GM19452 (cell line): ENCODE results near the gene MSH5.
"Not testable (repeated sequence)": the region's sequence is repeated elsewhere in the genome, so short reads cannot be mapped to it uniquely, and the experiment has no call there.

Source experiments
- ATAC-seq: cut with Tn5 transposase; IDR thresholded peaks from one replicate; pipeline ENCODE4 v1.9.1; 2021; ENCODE audit not compliant: unreplicated experiment

The MSH5 gene

GRCh38 chr6:31796993-31797385 lies 57.2 kb downstream of the MSH5 start:
- no peak for ATAC-seq

GRCh38 chr6:31797588-31797987 lies 57.8 kb downstream of the MSH5 start:
- ATAC-seq = no peak

- ATAC-seq = no peak
Observed at GRCh38 chr6:31799781-31800180, 60.0 kb downstream of the MSH5 start.

DNA sequence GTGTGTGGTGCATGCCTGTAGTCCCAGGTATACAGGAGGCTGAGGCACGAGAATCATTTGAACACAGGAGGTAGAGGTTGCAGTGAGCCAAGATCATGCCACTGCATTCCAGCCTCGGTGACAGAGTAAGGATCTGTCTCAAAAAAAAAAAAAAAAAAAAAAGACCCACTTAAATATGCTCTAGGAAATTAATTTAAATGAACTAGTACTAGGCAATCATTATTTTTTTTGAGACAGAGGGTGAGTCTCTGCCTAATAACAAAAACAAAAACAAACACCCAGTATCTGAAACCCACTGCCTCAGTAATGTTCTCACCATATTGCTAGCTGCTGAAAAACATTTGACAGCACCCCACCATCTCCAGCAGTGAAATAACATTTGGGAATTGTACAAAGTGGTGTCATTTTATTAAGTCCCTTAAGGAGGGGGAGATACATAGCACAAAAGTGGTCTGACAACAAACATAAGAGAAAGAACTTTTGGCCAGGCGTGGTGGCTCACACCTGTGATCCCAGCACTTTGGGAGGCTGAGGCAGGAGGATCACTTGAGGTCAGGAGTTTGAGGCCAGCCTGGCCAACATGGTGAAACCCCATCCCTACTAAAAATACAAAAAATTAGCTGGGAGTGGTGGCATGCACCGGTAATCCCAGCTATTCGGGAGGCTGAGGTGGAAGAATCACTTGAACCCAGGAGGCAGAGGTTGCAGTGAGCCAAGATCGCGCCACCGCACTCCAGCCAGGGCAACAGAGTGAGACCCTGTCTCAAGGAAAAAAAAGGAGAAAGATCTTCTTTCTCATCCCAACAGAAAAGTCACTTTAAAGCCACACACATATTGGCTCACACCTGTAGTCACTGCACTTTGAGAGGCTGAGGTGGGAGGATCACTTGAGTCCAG lies 61.5 kb downstream of the MSH5 start:
- not testable (repeated sequence) for ATAC-seq

GRCh38 chr6:31805939-31806469 lies 66.2 kb downstream of the MSH5 start:
- ATAC-seq = no peak

DNA sequence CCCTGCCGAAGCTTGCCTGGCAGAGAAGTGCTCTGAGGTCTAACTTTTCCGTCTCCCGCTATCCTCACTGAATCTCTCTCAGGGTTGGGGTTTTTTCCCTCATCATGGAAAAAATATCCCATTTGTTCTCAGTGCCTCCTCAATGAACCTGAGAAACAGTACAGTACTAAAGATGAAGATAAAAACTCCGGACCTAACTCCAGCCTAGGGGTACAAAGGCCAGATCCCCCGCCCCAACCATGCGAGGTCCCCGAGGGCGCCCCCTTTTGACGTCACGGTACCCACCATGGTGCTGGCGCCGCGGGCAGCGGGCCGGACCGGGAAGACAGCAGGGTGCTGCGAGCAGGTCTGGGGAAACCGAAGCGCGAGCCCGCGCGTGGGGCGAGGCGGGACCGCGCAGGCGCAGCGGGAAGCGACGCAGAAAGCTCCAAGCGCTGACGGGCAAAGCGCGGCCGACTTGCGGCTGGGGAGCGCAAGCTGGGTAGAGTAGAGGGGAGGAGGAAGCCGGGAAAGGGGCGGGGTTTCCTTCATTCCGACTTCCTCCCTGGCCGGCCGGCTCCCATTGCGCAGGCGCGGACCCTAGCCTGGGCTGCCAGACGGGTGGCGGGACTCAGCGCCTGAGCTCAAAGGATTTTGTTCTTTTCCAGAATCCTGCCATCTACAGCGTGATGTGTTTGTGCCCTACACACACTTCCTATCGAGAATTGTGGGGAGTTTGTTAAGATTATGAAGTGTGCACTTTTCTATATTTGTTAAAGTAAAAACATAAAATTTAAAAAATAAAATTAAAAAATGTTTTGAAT lies 66.9 kb downstream of the MSH5 start, which contains the start of gene LSM2:
Gene LSM2, minus strand, starts transcription at position 497 of the 803 bp plus-strand sequence. Its CDS starts 209 bp downstream, at position 288.
- peak; percentile 84 for ATAC-seq

- not testable (repeated sequence) for ATAC-seq
Observed at GRCh38 chr6:31808599-31808998, 68.8 kb downstream of the MSH5 start.

DNA sequence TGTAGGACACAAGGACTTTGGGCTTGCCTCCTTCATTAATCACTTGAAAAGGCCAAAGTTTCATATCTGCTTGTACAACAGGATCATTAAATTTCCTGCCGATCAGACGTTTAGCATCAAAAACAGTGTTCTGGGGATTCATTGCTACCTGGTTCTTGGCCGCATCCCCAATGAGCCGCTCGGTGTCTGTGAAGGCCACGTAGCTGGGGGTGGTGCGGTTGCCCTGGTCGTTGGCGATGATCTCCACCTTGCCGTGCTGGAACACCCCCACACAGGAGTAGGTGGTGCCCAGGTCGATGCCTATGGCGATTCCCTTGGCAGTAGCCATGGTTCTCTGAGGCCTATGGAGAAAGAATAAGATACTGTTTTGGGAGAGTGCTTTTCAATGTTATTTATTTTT lies 71.8 kb downstream of the MSH5 start:
- ATAC-seq = no peak
